NCI-H748 treated with DMSO at 0.1 percent for 48 hours (cell line): ENCODE measurements around the gene SPATA32.

Experiments
- DNase-seq: peaks from one replicate; lab custom pipeline; 2025; lab: John Stamatoyannopoulos, UW

The SPATA32 gene

DNA sequence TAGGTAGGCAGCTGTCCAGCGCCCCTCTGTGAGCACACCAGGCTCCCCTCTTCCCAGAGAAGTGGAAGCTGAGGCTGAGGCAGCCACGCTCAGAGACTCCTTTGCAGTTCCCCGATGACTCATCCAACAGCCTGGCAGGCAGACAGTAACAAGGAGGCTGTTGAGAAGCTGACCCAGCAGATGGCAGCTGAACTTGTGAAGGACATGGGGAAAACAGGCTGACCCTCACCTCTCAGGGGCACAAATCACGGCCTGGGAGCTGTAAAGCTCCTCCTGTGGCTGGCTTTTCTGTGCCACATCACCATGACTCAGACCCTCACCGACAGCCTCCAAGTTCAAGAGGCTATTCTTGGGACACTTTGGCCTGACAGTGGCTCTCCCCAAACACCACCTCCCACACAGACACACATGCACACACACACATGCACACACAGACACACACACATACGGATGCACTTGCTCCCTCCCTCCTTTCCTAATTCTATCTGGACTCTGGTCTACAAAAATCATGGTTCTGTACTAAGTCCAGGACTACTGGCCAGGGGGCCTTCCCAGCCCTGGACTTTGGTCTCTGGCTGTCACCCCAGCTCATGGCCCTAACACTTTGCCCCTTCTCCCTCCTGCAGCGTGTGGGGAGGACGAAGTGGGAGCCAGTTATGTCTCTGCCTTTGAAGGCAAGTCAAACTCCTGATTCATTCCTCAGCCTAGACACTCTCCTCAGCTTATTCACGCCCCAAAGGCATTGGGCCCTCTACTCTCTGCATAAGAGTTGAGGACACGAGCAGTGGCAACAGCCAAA, 31.7 kb upstream of the SPATA32 start:
- DNase-seq = no peak

DNA sequence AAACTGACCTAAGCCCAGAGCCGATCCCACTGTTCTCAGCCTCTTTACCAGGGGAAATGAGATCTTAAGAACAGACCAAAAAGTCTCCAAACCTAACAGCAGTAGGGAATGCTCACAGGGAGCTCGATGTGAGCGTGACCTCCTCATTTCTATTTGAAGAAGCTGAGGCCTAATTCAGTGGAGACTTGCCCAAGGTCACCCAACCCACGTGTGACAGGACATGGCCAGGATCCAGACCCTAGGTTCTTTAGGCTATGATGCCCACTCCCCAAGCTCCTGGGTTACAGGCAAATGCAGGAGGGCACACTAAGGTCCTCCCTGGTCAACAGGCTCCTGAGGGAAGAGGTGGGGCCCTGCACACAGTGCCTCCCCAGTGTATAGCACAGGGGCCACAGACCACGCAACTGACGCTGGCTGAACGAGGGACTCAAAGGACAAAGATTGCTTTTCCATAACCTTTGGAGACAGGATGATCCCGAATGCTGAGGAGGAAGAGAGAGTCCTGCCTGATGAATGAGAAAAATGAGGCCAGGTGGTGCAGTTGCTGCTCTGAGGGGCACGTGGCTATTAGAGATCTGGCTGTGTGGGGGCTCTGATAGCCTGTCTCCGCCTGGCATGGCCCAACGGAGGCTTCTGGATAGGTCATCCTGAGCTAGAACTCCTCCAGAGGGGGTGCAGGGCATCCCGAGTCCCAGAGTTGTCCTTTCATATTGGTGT, 31.0 kb upstream of the SPATA32 start:
- no peak for DNase-seq

DNA sequence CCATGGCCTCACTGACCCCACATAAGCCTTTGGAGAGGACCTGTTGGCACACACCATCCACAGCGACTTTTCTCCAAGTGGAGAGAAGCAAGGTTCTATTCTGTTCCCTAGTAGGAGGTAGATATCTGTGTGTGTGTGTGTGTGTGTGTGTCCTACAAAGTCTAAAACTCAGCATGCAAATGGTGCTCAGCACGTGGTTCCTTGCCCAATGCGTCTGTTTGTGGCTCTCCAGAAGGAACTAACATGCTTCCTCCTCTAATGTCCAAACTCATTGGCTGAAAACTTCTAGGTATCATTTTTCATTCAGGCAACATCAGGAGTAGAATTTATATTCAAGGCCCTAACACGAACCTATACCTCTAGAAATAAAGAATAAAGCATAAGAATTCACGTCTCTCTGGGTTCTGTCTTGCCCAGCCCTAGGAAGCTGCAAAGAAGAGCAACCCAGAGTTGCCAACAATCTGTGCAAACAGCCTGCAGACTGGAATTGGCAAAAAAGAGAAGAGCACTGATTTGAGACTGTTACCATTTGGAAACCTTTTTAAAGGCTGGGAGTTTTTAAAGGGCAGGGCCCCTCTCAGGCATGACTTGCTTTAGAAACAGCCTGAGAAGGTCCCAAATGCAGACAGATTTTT, 29.4 kb upstream of the SPATA32 start:
- no peak for DNase-seq

DNA sequence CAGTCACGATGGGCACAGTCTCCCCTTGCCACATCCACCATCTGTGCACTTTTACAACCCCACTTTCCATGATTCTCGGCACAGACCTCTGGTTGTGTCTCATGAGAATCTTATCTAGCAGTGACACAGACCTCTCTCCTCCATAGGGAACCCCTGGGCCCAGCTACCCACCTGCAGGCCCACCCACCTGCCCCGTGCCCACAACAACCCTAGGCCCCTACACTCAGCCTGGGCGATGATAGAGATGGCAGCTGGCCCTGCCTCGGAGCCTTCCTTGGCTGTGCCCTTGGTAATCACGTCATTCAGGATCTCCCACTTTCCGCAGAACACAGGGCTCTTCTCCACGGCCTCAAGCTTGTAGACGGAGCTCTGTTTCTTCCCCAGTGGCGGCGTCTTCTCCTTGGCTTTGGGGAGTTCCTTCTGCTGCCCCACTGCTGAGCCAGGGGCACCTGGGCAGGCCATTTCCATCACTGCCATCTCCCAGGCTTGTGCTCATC, 28.4 kb upstream of the SPATA32 start:
- no peak for DNase-seq

DNA sequence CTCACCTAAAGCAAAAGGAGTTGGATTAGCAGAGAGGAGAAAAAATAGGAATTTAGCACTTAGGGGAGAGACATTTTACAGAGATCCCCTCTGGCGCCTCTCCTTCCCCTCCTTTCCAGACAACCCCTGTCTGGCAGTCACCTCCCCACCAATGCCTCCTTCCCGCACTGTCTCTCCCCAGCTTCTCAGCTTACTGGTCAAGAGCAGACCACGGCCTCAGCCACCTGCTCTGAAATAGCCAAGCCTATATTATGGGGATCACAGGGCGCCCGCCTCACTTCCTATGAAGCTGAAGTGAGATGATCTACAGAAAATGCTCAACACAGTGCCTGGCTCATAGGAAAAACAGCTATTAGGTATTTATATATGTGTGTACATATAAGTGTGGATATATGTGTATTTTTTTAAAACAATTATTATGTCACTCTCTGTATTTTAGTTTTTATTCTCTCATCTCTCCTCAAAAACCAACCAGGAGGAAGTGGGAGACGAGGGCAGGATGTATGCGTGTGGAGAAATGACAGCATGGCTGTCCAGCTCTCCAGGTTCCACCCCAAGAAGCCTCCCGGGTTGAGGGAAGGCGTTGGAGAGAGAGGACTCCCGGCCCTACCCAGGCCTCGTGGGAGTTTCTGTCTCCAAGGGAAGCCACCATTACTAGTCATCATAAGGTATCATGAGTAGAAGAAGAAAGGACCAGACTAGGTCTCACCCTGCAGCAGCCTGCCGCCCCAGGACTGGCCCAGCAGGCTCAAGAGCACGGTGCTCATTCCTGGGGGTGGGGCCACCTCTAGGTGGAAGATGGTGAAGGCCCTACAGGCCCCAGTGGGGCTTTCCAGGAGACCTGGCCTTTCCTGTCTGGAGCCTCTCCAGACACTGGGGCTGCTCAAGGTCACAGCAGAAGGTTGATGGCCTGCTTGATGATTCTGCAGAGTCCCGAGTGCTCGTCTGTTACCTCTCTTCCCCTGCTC, 27.7 kb upstream of the SPATA32 start:
- no peak for DNase-seq

DNA sequence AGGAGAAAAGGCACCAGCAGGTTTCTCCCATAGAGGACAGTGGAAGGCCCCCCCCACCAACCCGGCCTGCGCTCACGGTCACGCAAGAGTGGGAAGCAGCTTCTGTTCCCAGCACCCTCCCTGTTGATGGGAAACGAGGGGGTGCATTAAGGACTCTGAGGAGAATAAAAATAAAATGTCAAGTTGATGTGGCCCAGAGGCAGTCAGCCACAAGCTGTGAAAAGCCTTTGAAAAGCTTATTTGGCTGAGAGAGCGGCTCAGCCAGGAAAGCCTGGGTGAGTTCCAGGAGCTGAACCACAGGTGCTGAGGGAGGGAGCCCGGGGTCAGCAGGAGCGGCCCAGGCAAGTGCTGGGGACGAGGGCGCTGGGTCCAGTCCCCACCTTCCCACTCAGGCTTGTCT, 26.9 kb upstream of the SPATA32 start:
- no peak for DNase-seq

DNA sequence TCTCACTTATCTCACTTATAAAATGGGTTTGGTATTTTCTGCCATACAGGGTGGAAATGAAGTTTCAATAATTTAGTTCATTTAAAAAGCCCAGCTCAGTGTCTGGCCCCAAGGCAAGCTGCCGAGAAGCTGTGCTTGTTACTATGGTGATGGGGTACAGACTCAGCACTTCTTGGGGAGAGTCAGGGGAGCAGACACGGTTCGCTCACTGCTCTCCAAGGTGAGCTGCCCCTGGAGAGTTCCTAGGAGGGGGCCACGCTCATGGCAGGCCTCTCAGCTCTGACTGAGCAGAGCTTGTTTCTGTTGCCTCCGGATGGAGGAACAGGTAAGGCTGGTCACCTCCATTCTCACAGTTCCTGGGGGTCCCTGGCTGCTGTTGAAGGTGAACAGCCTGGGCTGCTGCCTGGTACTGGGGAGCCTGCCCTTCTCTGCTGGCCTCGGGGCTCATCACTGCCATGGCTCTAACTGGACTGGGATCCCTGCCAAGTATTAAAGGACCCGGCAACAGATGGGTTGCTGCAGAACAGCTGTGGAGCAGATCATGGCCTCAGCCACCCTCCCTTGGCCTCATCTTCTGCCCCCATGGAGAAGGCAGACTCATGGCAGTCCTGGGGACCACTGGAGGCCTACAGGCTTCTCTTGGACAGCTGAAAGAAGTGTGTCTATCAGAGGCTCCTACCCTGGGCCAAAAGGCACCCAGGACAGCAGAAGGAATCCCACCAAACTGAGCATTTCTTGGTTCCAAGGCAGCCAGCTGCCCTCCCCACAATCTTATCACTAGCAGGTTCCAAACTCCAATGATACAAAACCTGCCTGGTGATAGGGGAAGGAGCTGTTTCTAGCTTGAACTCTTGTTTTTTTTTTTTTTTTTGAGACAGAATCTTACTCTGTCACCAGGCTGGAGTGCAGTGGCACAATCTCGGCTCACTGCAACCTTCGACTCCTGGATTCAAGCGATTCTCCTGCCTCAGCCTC, 25.9 kb upstream of the SPATA32 start:
- DNase-seq = no peak

DNA sequence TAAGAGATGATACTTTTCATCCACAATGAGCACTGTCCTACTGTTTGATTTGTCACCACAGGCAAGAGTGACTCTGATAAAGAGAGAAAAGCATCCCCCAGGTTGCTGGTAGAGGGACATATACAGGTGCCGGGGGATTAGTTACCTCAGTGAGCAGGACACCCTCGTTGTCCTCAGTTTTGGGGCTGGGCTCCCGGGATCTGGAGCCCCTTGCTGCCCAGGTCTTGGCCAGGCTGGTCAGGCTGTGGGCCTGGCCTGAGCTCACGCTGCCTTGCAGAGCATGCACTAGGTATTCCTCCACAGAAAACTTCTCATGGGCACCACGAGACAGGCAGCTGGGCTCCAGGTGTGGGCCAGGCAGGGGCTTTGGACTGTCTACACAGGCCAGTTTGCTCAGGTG, 24.4 kb upstream of the SPATA32 start:
- no peak for DNase-seq

DNA sequence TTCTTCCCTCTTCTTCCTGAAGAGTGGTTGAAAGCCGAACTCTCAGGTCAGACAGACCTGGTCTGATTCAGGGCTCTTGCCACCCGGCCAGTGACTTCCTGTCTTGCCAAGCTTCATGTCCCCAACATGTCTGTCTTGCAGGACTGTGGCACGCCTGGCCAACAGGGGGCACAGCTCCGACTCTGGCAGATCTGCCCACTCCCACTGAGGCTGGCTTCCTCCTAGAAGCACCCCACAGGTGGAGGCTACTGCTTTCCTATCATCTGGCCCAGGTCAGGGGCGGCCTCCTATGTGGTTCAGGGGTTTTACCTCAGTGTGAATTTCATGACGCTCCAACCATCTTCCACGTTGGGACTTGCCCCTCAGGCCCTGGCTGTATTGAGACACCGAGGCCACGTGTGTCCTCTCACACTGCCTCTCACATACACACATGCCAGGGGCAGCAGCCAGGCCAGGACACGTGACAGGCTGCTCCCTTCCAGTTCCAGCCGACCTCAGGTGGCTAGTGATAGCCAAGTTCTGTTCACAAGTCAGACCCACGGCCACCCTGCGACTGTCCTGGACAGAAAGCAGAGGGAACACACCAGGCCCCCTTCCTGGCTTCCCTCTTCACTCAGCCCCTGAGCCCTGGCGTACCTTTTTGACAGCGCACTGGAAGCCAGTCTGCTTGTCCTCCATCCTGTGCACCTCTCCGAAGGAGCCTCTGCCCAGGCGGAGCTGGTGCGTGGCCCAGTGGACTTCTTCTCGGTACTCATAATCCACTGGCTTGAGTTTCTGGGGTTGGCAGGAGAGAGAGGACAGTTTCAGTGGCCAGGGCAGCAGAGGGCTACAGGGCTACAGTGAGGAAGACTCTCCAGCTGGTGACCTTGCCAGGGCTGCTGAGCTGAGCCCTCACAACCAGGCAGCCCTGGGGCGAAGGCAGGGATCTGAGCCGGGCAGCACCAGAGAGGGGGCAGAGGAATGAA, 22.6 kb upstream of the SPATA32 start:
- DNase-seq = no peak

DNA sequence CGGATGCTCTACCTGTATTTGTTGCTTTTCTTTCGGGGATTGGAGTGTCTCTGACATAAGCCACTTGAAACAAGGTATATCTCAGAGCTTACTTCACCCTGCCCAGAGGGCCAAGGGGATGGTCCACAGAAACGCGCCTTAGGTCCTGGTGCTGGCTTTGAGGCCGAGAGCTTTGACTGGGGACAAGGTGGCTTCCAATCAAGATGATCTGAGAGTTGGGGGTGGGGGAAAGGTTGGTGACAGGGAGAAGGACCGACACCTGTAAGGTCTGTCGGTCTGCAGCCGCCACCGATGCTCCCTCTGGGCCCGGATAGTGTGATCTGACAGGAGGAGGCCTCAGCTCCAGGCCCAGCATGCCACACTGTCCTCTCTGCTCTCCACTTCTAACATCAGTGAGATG, 21.8 kb upstream of the SPATA32 start:
- no peak for DNase-seq

DNA sequence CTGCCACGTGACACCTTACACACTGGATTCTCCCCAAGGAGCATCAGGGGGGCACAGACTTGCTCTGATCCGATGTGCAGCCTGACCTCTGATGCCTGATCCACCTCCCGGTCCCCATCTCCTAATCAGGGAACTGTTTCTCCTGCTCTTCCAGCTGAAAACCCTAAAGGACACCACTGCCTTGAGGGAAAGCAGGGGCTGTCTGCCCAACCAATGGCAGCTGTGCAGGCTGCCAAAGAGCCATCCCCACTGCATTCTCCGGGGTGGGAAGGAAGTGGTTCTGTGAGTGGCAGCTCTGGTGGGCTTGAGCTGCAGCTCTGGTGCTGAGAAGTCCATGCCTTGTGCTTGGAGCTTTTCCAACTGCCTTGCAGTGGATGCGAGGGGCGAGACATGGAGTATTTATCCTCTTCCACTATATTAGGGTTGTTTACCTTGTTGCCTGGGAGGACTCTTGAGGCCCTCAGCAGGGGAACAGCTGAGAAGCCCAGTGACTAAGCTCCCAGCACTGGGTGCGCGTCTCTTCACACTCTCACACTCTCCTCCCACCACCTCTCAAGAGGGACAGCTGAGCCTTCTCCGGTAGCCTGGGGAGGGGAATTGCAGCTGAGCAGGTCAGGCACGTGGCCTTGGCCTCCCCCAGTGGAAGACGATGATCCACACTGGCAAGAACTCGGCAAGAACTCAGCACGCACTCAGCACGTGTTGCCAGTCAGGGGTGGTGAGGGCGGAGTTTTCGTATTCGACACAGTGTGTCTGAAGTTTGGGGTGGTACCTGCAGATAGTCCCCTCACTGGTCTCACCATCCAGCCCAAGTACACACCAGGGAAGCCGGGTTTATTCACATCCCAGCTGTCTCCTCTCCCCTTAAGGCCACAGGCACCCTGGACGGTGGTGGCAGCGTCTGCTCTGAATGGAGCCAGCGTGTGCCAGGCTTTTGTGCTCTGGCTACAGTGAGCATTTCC, 21.1 kb upstream of the SPATA32 start:
- DNase-seq = no peak

DNA sequence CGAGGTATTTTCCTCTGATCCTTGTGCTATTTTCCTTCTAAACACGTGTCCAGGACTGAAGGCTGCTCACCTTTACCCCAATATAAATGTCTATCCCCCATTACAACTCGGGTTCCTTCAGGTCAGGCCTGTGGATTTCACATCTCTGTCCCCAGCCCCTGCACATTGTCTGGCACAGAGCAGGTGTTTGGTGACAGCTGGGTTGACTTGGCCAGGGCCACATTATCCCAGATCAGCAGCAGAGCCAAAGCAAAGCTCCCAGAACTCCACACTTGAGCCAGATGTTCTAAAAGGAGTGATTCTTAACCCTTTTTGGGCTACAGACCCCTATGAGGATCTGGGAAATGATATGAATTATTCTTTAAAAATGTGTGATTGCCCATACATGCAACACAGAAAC, 18.0 kb upstream of the SPATA32 start:
- no peak for DNase-seq

DNA sequence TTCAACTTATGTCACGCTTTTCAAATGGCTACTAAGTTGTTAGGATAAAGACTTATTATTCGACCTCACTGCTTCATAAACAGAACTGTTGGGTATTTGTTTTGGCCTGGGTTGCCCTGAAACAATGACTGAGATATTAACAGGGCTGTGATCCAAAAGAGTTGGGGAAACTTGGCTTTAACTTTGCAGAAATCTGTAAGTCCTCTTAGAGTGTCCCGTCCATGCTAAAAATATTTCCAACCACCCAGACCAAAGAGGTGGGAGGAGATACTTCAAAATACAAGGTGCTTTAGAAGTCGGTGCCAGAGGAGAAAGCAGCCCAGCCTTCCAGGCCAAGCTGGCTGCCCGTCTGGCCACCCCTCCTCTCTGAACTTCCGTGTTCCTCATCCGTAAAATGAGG, 16.1 kb upstream of the SPATA32 start:
- DNase-seq = no peak

DNA sequence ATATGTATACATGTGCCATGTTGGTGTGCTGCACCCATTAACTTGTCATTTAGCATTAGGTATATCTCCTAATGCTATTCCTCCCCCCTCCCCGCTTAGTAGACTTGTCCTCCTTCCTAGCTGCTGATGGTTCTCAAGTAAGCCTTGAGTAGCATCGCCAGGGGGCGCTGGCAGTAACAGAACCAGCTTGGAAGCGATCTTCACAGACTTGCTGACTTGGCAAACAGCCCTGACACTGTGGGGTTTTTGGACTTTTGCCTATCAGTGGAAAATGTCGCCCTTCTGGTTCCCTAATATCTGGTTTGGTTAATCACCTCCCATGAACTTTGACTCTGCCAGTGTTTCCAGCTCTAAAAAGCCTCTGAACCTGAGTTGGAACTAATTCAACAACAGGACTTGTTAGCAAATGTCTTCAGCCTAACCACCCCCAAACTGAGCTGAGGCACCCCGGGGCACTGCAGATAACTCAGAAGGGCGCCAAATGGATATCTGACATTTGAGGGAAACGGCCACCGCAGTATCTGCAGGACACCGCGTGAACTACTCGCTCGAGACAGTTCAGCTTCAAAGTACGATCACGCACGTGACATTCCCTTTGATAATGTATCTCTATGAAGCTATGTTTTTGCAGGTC, 15.4 kb upstream of the SPATA32 start:
- peak; percentile 70 for DNase-seq

DNA sequence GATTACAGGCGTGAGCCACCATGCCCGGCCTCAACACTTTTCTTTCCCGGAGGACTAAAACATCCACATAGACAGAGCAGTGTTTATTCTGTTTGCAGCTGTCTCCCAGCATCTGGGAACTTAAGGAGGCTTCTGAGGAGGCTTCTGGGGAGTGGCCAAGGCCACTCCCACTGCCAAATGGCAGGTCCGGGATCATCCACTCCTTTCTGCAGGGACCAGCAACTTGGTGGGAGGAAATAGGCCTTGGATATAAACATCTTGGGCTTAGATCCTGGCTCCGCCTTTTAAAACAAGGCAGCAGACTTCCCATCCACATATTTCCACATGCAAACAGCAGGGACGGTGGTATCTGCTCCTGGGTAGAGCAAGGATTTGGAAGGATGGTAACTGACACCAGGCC, 14.1 kb upstream of the SPATA32 start:
- no peak for DNase-seq

DNA sequence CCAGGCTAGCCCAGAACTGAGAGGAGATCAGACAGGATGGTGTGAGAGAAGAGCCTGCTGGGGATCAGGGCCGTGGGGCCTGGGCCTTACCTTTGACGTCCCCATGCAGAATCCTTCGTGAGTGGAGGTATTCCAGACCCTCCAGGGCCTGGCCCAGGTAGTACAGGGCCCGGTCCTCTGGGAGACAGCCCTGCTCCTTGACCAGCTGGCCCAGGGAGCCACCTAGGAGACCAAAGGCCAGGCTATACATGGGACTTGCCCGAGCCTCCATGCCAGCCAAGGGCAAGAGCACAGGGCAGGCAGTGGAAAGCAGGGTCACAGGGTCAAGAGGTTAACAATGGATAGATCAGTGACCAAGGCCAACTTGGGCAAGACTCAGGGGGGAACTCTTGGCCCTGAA, 12.1 kb upstream of the SPATA32 start:
- no peak for DNase-seq

DNA sequence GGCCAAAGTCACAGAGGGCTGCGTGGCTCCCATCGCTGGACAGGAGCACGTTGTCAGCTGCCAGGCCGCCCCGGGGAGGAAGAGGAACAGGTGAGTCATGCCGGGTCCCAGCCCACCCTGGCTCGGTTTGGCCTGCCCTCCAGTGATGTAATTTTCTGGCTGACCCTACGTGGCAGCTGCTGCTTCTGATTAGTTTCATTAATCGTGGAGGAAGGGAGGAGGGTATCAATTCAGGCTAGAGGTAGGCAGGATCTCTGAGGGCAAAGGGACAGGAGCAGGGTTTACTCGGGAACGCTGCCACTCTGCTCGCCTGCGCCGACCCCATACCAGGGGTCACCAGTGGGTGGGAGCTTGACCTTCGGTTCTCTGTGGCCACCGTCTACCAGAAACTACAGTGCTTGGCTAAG, 11.7 kb upstream of the SPATA32 start:
- no peak for DNase-seq

DNA sequence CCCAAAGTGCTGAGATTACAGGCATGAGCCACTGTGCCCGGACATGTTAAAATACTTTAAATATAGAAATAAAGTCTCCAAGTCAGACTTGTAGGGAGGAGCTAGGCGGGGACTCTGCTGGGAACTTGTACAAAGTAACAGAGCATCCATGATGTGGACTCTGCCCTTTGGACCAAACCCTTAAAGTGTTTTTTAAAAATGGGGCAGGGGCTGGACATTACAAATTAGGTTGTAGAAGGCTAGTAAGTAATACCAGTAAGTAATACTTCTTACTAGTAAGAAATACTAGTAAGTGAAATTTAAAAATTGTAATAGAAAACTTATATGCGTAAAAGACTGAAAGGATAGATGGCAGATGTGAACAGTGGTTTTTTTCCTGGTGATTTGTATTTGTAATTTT, 9.7 kb upstream of the SPATA32 start:
- DNase-seq = no peak
